ENCODE data around the gene INAVA.

DNA sequence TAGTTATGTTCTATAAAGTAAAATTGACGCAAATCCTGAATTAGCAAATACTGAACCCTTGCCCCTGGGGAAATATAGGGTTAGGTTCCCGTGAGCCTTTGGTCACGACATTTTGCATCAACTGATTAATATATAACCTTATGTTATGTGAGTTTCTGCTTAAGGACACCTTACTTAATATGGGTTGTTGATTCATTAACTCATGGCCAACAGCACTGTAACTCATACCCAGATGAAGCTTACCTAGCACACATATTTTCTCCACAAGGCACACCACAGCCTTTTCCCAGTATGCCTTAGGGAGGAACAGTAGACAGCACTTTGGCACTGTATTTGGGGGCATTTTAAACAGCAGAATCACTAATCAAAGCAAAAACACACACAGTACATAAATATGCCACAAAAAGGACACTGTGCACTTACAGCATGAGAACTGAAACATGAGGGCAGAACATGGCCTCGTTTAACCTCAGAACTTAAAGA lies 15.1 kb downstream of the INAVA start:
- TF ChIP-seq ZNF416 (CRISPR knock-in tag; IDR thresholded peaks at IDR 0.05) (no peak), ZNF317 (CRISPR knock-in tag; IDR thresholded peaks at IDR 0.05; ENCODE audit: borderline replicate concordance, low read depth) (no peak), TEAD4 (CRISPR knock-in tag; IDR thresholded peaks at IDR 0.05) (no peak), JUN (CRISPR knock-in tag; IDR thresholded peaks at IDR 0.05) (no peak)

Measured in WTC11 (cell line).